Anterior cingulate cortex (tissue), 58 donors: Measurements from ENCODE around the gene KLHDC7B.

Source experiments
- DNase-seq, 58 donors: peaks; one replicate each; lab custom pipeline; 2025; lab: John Stamatoyannopoulos, UW

Gene KLHDC7B

DNA sequence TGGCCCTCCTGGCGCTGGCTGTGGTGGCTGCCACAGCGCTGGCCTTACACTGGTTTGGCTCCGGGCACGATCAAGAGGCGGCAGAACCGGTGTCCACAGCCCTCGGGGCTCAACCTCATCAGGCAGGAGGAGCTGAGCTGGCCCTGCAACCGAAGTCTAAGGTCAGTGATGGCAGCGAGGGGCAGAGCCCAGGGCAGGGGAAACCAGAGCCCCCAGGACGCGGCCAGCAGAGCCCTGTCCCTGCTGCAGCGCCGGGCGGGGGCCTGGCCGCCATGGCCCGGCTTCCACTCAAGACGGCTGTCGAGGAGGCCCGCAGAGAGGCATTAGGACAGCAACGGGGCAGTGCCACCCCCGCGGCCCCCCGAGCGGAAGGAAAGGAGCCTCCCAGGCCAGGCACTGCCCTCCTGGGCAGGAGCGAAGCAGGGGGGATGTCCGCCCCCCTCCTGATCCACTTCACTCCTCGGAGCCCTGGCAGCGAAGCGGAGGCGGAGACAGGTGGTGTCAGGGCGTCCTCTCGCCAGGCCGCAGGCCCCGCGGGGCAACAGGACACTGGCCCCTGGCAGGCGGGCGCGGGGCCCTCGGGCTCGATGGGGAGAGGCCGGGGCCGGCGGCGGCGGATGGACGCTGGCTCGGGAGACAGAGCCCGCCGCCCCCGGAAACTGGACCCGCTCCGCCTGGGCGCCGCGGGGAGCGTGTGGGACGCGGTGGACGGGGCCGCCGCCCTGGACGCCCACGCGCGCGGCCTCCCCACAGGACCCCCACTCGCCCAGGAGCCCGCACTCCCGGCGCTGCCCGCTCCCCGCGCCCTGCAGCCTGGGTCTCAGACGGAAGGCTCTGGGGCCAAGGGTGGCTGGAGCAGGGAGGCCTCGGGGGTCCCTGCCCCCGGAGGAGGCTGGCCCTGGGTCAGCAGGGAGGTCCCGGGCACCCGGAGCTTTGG, 895 bp downstream of the KLHDC7B start:
- no peak for DNase-seq

- DNase-seq, result no peak
Measured at GRCh38 chr22:50547263-50547985, 1.7 kb downstream of the KLHDC7B start.

DNA sequence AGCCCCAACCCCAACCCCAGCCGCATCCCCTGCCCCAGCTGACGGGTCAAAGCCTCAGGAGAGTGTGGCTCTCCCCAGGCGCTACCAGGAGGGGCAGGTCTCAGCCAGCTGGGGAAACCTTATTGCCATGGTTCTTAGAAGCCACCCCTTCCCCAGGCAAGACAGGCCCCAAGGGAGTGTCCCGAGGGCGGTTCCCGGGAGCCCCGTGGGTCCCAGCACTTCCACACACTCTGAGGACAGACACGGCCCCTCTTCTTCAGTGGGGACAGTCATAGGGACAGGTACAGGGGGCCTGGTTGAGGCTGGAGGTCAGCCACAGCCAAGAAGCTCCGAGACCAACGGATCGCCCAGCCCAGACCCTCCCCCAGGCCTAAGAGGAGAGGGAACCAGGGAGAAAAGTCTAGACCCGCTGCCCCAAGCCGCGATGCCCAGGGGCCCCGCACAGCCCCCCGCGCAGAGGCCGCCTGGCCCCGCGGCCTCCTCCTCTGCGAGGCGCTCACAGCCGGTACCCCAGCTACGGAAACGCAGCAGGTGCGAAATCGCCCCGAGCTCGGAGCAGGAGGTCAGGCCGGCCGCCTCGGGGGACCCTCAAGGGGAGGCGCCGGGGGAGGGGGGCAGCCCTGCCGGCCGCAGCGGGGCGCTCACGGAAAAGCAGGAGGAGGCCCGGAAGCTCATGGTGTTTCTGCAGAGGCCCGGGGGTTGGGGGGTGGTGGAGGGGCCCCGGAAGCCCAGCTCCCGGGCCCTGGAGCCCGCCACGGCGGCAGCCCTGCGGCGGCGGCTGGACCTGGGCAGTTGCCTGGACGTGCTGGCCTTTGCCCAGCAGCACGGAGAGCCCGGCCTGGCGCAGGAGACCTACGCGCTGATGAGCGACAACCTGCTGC, 2.6 kb downstream of the KLHDC7B start:
- DNase-seq, result no peak

DNA sequence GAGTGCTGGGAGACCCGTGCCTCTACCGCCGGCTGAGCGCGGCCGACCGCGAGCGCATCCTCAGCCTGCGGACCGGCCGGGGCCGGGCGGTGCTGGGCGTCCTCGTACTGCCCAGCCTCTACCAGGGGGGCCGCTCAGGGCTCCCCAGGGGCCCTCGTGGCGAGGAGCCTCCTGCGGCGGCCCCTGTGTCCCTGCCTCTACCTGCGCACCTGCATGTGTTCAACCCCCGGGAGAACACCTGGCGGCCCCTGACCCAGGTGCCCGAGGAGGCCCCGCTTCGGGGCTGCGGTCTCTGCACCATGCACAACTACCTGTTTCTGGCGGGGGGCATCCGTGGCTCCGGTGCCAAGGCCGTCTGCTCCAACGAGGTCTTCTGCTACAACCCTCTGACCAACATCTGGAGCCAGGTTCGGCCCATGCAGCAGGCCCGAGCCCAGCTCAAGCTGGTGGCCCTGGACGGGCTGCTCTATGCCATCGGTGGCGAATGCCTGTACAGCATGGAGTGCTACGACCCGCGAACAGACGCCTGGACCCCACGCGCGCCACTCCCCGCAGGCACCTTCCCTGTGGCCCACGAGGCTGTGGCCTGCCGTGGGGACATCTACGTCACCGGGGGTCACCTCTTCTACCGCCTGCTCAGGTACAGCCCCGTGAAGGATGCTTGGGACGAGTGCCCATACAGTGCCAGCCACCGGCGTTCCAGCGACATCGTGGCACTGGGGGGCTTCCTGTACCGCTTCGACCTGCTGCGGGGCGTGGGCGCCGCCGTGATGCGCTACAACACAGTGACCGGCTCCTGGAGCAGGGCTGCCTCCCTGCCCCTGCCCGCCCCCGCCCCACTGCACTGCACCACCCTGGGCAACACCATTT, 3.5 kb downstream of the KLHDC7B start:
- no peak for DNase-seq

- DNase-seq, result no peak
Measured at GRCh38 chr22:50550395-50550794, 4.7 kb downstream of the KLHDC7B start.

DNA sequence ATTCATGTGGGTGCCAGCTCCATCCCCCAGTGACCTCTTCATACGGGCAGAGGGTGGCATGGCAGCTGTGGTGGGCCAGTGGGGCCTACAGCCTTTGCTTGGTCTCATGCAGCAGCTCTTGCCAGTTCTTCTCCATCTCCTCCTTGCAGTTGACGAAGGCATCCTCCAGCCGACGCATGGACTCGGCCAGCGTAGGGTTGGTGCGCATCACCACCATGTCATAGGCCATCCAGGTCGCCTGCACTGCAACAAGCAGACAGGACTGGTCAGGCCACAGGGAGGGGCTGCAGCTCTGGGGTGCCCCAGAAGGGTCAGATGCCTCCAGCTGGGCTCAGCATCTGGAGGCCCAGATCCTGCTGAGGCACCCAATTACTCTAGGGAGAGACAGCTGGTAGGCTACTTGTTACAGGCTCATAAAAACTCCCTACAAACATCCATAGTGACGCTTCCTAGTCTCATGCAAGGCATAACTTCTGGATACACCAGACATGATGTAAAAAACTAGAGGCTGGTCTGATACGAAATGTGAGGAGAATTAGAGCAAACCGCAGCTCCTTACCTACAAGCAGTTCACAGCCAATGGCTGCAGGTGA, 5.6 kb downstream of the KLHDC7B start:
- DNase-seq, result no peak

- DNase-seq, result no peak
Measured at GRCh38 chr22:50553310-50553709, 7.6 kb downstream of the KLHDC7B start.

- no peak for DNase-seq
Measured at GRCh38 chr22:50556703-50557102, 11.0 kb downstream of the KLHDC7B start.

DNA sequence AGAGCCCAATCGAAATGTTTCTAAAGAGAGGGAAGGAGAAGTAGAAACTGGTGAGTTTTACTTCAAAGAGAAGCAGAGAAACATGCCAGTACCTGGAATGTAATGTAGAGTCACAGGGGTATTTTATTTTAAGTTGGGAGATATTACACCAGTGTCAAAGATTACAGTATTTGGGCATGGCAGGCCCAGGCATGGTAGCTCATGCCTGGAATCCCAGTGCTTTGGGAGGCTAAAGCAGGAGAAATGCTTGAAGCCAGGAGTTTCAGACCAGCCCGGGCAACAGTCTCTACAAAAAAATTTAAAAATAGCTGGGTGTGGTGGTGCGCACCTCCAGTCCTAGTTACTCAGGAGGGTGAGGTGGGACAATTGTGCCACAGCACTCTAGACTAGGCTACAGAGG, 14.3 kb downstream of the KLHDC7B start:
- no peak for DNase-seq

GRCh38 chr22:50561401-50562358, 16.0 kb downstream of the KLHDC7B start:
- DNase-seq, result no peak

- DNase-seq, result peak; percentile 39 to 98 (median 91)
Measured at GRCh38 chr22:50562523-50563412, 17.1 kb downstream of the KLHDC7B start, which contains the start of gene SYCE3. TSS of gene SYCE3 (minus strand) at chr22:50562919. CDS start at chr22:50556405, 6,514 bp downstream.

GRCh38 chr22:50563413-50564160, 17.9 kb downstream of the KLHDC7B start:
- peak in 5 of 58 donors; percentile 6 to 56 (median 40) for DNase-seq

GRCh38 chr22:50564289-50564688, 18.6 kb downstream of the KLHDC7B start:
- no peak for DNase-seq

DNA sequence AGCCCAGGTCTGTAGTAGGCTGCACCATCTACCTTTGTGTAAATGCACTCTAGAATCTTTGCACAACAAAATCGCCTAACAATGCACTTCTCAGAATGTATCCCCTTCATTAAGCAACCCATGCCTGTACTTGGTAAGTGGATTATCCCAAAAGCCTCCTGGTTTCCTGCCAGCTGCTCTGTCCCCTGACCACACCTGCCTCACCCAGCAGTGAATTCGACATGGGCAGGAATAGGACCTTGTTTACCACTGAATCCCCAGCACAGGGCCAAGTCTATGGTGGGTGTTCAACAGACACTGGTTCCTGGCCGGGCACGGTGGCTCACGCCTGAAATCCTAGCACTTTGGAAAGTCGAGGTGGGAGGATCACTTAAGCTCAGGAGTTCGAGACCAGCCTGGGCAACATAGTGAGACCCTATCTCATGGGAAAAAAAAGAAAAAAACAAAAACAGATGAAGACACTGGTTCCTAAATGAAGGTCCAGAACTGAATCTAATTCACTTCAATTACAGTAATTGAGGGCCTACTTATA, 22.1 kb downstream of the KLHDC7B start:
- DNase-seq, result no peak

- DNase-seq, result no peak
Measured at GRCh38 chr22:50568626-50569025, 22.9 kb downstream of the KLHDC7B start.

DNA sequence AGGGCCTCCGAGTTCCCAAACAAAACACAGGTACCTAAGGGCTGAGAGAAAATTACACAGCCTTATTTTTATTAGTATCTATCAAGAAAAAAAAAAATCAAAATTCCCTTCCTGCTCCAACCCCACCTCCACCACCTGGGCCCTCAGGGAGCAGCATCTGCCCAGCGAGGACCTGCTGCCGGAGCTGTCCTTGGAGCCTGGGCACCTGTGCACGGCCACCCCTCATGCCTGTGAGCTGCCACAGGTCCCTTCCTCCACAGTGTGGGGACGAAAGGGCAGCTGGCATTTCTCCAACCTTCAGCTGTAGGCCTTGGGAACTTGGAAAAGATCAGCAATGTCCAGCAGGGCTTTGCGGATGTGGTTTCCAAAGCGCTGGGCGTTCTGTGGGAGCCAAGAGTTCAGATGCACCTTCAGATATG, 23.4 kb downstream of the KLHDC7B start:
- no peak for DNase-seq
